ENCODE results near the gene ADAR.

Gene ADAR

GRCh38 chr1:154572468-154573167 lies 35.4 kb downstream of the ADAR start:
- H3K27ac ChIP-seq = no peak overlapping the region
- H3K4me1 ChIP-seq = peaks cover 0 to 9% (median 2%) of the 10 kb centered on the region in 4 donors
- no peak for DNase-seq
- no peak overlapping the region for H3K4me3 ChIP-seq
- TF ChIP-seq CTCF (IDR thresholded peaks at IDR 0.05) = no peak
- peaks cover 0 to 47% of the 10 kb centered on the region in 2 donors for H3K27me3 ChIP-seq
- H3K36me3 ChIP-seq = peaks cover 0 to 1% (median 0%) of the 10 kb centered on the region in 3 donors
- intact Hi-C loops (cut with DNase I; ENCODE audit: low total_unique reads) = no loop called here
- H3K9me3 ChIP-seq = no peaks in the 10 kb centered on the region

GRCh38 chr1:154571964-154572288 lies 36.1 kb downstream of the ADAR start:
- Histone ChIP-seq H3K36me3 (no peaks in the 10 kb centered on the region), H3K27ac (no peak overlapping the region), H3K4me1 (peaks cover 0 to 12% (median 2%) of the 10 kb centered on the region in 4 donors), H3K27me3 (peaks cover 0 to 54% of the 10 kb centered on the region in 2 donors), H3K9me3 (no peaks in the 10 kb centered on the region), H3K4me3 (no peak overlapping the region)
- no peak for DNase-seq
- intact Hi-C loops (cut with DNase I; ENCODE audit: low total_unique reads) = no loop called here
- TF ChIP-seq CTCF (IDR thresholded peaks at IDR 0.05) = no peak

DNA sequence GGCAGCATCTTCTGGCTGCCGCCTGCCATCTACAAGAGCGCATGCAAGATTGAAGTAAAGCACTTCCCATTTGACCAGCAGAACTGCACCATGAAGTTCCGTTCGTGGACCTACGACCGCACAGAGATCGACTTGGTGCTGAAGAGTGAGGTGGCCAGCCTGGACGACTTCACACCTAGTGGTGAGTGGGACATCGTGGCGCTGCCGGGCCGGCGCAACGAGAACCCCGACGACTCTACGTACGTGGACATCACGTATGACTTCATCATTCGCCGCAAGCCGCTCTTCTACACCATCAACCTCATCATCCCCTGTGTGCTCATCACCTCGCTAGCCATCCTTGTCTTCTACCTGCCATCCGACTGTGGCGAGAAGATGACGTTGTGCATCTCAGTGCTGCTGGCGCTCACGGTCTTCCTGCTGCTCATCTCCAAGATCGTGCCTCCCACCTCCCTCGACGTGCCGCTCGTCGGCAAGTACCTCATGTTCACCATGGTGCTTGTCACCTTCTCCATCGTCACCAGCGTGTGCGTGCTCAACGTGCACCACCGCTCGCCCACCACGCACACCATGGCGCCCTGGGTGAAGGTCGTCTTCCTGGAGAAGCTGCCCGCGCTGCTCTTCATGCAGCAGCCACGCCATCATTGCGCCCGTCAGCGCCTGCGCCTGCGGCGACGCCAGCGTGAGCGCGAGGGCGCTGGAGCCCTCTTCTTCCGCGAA lies 36.6 kb downstream of the ADAR start:
- Histone ChIP-seq H3K4me3 (no peak overlapping the region), H3K9me3 (no peaks in the 10 kb centered on the region), H3K27ac (no peak overlapping the region), H3K36me3 (no peaks in the 10 kb centered on the region), H3K27me3 (peaks cover 0 to 57% of the 10 kb centered on the region in 2 donors), H3K4me1 (peaks cover 0 to 12% (median 2%) of the 10 kb centered on the region in 4 donors)
- intact Hi-C loops (cut with DNase I; ENCODE audit: low total_unique reads) = no loop called here
- no peak for TF ChIP-seq CTCF (IDR thresholded peaks at IDR 0.05)
- no peak for DNase-seq

DNA sequence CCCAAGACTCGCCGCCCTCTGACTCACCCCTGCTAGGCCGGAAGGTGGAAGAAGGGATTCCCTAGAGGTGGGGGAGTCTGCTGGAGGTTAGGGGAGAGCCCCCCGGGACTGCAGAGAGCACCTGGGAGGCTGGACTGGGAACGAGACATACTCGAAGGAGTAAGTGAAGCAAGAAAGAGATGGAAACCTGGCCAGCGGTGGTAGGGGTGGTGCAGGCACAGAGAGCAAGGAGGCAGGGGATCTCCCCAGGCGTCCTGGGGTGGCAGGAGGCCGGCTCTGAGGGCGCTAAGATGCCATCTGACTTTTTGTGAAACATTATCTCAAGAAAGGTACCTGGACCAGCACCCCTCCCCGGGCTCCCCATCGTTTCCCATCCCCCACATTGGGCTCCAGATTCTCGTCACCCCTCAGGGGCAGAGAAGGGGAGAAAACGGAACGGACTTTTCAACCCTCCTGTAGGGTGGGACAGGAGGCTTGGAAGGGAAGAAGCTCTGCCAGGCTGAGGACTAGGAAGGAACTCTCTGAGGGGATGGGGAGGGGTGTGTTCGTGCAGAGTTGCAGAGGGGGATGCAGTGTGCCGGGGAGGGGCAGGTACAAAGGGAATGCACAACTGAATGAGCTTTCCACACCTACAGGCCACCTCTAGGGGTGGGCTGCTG lies 39.7 kb downstream of the ADAR start:
- intact Hi-C loops (cut with DNase I; ENCODE audit: low total_unique reads) = loop anchor here (10.0 kb wide), 1 partner anchor 57 kb away; no protein-coding TSS in a partner anchor
- Histone ChIP-seq H3K36me3 (no peaks in the 10 kb centered on the region), H3K4me1 (peaks cover 0 to 12% (median 2%) of the 10 kb centered on the region in 4 donors), H3K27me3 (peaks cover 0 to 55% of the 10 kb centered on the region in 2 donors), H3K27ac (no peak overlapping the region), H3K9me3 (no peaks in the 10 kb centered on the region), H3K4me3 (peak overlapping the region in 1 of 2 donors; percentile 7)
- DNase-seq = no peak
- TF ChIP-seq CTCF (IDR thresholded peaks at IDR 0.05) = no peak

- H3K4me1 ChIP-seq = peaks cover 0 to 12% (median 2%) of the 10 kb centered on the region in 4 donors
- intact Hi-C loops (cut with DNase I; ENCODE audit: low total_unique reads) = loop anchor here (10.0 kb wide), 1 partner anchor 57 kb away; no protein-coding TSS in a partner anchor
- H3K4me3 ChIP-seq = peak within 1 kb of the TSS in 1 of 2 donors; percentile 7
- H3K27ac ChIP-seq = no peak within 1 kb of the TSS
- no peaks in the 10 kb centered on the region for H3K36me3 ChIP-seq
- no peak for TF ChIP-seq CTCF (IDR thresholded peaks at IDR 0.05)
- DNase-seq = peak; percentile 45 to 72
- H3K27me3 ChIP-seq = peaks cover 0 to 50% of the 10 kb centered on the region in 2 donors
- no peaks in the 10 kb centered on the region for H3K9me3 ChIP-seq
Measured at GRCh38 chr1:154567386-154568156, 40.4 kb downstream of the ADAR start, which contains the start of gene CHRNB2. Gene CHRNB2 (plus strand): TSS chr1:154567778. CDS start chr1:154568045, 267 bp downstream.

All from tibial artery (tissue), 4 donors.